Superior temporal gyrus (tissue), 1 donor: Measurements from ENCODE around the gene ALKBH7.

ENCODE experiments used
- DNase-seq: peaks from one replicate; pipeline ENCODE4 v3.0.0-alpha.2; 2016; ENCODE audit errors: extremely low spot score

The ALKBH7 gene

DNA sequence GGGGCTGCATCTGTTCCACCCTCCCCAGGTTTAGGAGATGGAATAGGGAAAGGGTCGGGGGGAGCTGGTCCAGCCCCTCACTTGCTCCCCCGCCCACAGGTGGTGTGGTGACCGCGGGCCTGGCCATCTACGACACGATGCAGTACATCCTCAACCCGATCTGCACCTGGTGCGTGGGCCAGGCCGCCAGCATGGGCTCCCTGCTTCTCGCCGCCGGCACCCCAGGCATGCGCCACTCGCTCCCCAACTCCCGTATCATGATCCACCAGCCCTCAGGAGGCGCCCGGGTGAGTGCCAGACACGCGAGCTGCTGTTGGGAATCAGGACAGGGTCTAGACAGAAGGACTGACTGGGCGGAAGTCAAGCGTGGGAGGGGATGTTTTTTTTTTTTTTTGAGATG lies 8.2 kb upstream of the ALKBH7 start:
- no peak for DNase-seq

GRCh38 chr19:6373096-6373812 lies 660 bp downstream of the ALKBH7 start:
- peak; percentile 90 for DNase-seq

DNA sequence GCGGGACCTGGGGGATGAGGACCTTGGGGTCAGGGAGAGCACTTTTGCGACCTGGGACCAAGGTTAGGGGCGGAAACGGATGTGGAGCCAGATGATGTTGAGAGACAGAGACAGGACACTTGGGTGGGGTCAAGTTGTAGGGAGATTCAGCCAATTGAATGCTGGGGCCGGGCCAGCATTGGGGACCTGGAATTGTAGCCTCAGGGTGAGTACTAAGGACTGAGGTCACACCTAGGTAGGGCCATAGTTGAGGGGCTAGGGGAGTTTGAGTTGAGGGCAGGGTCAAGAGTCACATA lies 1.2 kb downstream of the ALKBH7 start:
- no peak for DNase-seq

- no peak for DNase-seq
These were observed 1.6 kb downstream of the ALKBH7 start for GRCh38 chr19:6374161-6374709.

- no peak for DNase-seq
These were observed 2.3 kb downstream of the ALKBH7 start for GRCh38 chr19:6374711-6375410.

- no peak for DNase-seq
These were observed 2.9 kb downstream of the ALKBH7 start, which contains the start of gene PSPN for GRCh38 chr19:6375411-6376010. Gene PSPN (minus strand): TSS chr19:6375933. CDS start chr19:6375849, 84 bp downstream.

DNA sequence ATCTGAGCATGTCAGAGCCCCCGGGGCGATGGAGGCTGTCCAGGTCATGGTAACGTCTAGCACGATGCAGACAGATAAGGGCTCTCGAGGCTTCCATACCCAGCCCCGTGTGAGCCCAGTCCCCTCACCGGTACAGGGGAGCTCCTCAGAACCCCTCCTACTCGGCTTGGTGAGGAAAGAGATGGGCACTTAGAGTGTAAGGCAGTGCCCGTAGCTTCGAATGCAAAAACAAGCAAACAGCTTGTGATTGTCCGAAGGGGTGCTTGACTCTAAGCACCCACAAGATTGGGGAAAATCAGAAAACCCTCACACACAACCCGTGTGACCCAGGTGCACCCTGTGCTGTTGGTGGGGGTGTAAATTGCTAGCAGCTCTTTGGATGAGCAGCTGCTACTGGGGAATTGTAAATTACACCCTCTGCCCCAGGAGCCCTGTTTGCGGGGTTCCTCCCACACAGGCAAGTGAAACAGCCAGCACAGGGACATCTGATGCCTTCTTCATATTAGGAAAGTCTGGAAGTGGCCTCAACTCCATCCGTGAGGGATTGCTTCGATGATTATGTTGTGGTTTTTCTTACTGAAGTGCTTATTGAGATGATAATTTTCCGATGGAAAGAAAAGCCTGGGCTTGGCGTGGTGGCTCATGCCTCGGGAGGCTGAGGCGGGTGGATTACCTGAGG lies 4.1 kb downstream of the ALKBH7 start:
- DNase-seq = no peak

DNA sequence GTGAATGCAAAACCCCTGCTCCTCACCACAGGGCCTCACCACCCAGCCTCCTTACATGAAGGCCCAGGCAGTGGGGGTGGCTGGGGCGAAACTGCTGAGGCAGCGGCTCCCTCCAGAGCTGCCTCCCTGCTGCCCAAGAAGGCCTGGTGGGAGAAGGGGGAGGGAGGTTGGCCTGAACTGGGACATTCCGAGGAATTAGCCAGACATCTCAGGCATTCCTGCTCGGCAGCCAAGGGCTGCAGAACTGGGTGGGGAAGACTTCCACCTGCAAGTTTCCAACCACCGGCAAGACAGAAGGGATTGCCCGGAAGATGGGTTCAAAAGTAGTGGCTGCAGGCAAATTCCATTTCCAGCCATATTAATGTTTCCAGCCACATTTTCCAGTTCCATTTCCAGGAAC lies 5.4 kb downstream of the ALKBH7 start:
- no peak for DNase-seq

DNA sequence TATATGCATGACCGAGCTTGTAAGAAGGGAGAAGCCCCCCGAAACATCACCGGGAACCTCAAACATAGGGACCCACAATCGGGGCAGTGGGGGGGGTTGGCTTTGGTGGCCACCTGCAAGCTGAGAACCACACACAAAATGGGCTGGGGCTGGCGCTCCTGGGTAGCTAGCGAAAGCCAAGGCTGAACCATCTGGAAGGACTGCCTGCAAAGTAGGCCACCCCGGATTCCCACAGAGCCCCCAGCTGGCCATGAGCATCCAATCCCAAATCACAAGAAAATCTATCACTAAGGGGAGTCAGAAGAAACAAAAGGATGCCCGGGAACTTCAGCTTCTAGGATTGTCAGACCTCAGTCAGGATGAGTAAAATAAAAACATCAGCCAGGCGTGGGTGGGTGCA lies 5.9 kb downstream of the ALKBH7 start:
- no peak for DNase-seq

- DNase-seq = no peak
These were observed 7.2 kb downstream of the ALKBH7 start for GRCh38 chr19:6379744-6380143.

DNA sequence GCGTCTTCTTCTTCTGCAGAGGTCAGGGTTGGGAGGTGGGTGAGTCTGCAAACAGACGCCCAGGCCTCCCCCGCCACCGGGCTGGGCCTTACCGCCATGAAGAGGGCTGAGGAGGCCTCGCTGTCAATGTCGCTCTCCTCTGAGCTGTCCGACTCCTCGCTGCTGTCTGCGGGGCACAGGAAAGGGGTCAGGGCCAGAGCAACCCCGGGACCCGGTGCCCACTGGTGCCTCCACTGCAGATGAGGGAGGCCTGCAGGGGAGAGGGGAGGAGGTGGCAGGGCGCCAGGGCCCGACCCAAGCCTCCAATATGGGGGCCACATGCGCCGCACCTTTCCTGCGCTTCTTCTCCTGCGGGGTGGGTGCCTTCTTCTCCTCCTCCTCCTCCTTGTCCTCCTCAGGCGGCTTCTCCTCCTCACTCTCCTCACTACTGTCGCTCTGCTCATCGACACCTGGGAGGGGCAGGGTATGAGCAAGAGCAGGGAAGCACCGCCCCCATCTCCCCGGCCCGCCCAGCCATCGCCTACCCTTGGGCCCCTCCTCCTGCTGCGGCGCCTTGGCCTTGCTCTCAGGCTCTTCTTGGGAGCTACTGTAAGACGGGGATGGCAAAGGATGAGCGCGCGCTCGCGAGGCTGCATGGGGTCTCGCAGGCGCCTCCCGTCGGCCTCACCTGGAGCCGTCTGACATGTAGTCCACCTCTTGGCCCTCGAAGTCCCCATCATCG lies 8.6 kb downstream of the ALKBH7 start:
- DNase-seq = no peak

DNA sequence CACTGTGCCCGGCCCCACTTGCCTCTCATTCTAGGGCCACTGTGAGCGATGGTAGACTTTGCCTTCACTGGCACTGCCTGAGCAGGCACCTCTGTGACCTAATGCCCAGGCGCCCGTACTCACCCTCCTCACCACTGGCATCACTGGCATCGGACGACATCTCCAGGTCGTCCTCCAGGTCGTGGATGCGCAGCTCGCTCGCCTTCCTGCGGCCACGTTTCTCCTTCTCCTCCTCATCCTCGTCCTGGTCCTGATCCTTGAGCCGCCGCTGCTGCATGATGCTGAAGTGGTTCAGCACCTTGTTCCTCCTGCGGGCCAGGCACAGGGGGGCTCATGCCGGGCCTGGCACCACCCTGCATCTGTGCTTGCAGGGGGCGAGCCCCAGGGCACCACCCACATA lies 10.6 kb downstream of the ALKBH7 start:
- no peak for DNase-seq

- DNase-seq = no peak
These were observed 11.8 kb downstream of the ALKBH7 start for GRCh38 chr19:6384381-6384780.

DNA sequence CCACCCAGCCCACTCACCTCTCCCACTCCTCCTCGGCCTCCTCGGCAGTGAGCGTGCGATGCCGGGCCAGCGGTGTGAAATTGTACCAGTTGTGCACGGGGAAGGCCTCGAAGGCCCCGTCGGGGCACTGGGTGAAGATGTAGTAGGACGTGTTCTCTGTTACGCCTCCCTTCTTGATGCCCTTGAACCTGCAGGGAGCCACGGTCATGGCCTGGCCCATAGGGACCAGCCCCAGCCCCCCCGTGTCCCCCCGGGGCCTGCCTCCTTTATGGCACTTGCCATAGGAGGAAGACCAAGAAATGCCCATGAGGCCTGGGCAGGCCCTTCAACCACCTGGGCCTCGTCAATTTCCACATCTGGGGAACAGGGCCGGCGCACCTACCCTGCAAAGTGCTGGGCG lies 14.8 kb downstream of the ALKBH7 start:
- DNase-seq = no peak

GRCh38 chr19:6392221-6393073 lies 19.9 kb downstream of the ALKBH7 start:
- no peak for DNase-seq

DNA sequence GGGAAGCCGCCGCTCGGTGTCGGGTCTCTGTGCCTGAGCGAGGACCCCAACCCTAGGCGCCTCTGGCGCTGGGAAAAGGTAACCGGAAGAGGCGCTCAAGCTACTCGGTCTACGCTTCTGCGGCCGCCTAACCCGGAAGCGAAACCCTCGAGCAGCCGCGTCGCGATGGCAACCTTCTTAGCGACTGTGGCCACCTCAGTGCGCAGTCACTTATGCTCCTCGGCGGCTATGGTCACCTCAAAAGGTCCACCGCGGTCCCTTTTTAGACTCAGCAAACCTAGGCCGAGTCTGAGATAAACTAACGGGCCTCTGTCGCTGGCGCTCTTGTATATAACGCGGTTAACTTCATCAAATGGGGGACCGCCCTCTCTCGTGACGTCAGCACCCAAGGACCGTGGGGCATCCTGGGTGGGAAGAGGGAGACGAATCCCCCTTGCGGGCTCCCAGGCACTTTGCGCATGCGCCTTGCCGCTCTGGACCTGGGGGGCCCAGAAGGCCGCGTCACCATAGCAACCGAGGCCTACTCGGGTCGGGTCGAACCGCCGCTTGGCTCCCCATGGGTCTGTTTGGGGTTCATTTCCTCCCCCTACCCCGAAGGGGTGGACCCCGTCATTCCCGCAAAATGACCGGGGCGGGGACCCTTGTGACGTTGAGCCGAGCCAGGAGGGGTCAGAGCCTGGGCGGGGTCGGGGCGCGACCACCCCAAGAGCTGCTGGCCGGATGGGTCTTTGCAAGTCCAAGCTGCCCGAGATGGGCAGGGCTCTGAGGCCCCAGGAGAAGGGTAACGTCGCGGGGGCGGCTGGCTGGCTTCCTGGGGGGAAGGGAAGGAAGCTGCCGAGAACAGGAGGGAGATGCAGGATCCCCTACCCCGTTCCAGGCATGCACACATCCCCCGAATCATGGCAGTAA lies 20.7 kb downstream of the ALKBH7 start, which contains the start of gene GTF2F1:
GTF2F1 (minus strand) TSS at position 91 of the 909 bp plus-strand sequence. CDS start 169 bp downstream, outside the sequence.
- DNase-seq = peak; percentile 98

- no peak for DNase-seq
These were observed 21.4 kb downstream of the ALKBH7 start for GRCh38 chr19:6393983-6394412.

- DNase-seq = no peak
These were observed 22.2 kb downstream of the ALKBH7 start for GRCh38 chr19:6394831-6395230.

DNA sequence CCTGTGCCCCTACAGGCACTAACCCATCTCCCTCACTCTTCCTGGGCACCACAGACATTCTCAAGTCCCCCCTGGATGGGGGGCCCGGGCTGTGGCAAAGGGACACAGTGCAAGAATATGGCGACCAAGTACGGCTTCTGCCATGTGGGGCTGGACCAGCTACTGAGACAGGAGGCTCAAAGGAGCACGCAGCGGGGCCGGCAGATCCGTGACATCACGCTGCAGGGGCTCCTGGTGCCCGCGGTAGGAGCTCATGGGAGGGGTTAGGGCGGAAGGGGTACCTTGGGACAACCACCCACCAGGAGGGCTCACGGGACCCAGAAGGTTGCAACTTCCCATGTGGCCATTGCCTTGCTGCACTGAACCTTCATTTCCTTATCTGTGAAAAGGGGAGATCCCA lies 23.7 kb downstream of the ALKBH7 start:
- DNase-seq = no peak
